WTC11 (cell line): Measurements from ENCODE around the gene FSCB. TPM values are rescaled to one million over a fixed set of nuclear protein-coding genes. Genes with fewer than 3 reads are reported as not detected.
A peak's percentile ranks its signal among the peaks of the same experiment; 100 is the strongest.

Experiments used
- ATAC-seq: fragments of 200-7000 bp; cut with Tn5 transposase; 2 replicates; pipeline ENCODE4 v1.10.0; 2021; ENCODE audit warnings: mild to moderate bottlenecking, moderate library complexity
- CTCF ChIA-PET: fragments of 300-600 bp; sonication (Branson Sonifier 250); formaldehyde crosslinking; loops from one replicate; lab custom pipeline; 2021; ENCODE audit warnings: antibody characterized with exemption; lab: Charles Lee
- POLR2A ChIA-PET: fragments of 350-600 bp; sonication (Branson Sonifier 250); formaldehyde crosslinking; loops from one replicate; lab custom pipeline; 2021; ENCODE audit warnings: antibody characterized with exemption; lab: Charles Lee
- DNase-seq: peaks from one replicate; pipeline ENCODE4 v3.0.0; 2021; ENCODE audit warnings: low spot score
- H3K27ac Mint-ChIP-seq: 2 replicates; pipeline ENCODE4 v1.8.0; 2021; ENCODE audit warnings: mixed read lengths
- H3K27me3 Mint-ChIP-seq: 2 replicates; pipeline ENCODE4 v1.8.0; 2021; ENCODE audit warnings: low read depth, mild to moderate bottlenecking, moderate library complexity, mixed read lengths
- H3K36me3 Mint-ChIP-seq: 2 replicates; pipeline ENCODE4 v1.8.0; 2021; ENCODE audit warnings: mixed read lengths
- H3K4me1 Mint-ChIP-seq: 2 replicates; pipeline ENCODE4 v1.8.0; 2022; ENCODE audit warnings: mixed read lengths
- H3K4me3 Mint-ChIP-seq: 2 replicates; pipeline ENCODE4 v1.8.0; 2021; ENCODE audit warnings: mild to moderate bottlenecking, moderate library complexity, mixed read lengths
- H3K9me3 Mint-ChIP-seq: 2 replicates; pipeline ENCODE4 v1.8.0; 2021; ENCODE audit warnings: mixed read lengths
- CBFB ChIP-seq: sonication (generic); formaldehyde crosslinking; IDR thresholded peaks from 2 replicates; pipeline ENCODE4 v1.8.1; 2022; ENCODE audit warnings: mild to moderate bottlenecking, low read depth, missing genetic modification reagents
- CREM ChIP-seq: sonication (generic); formaldehyde crosslinking; IDR thresholded peaks from 2 replicates; pipeline ENCODE4 v1.8.1; 2022; ENCODE audit warnings: mild to moderate bottlenecking, missing genetic modification reagents, moderate library complexity
- ERG ChIP-seq: fragments of 250-450 bp; sonication (Bioruptor Pico); IDR thresholded peaks from 2 replicates; pipeline ENCODE4 v1.8.0; 2021; ENCODE audit warnings: mild to moderate bottlenecking
- FOXJ3 ChIP-seq: sonication (generic); formaldehyde crosslinking; IDR thresholded peaks from 2 replicates; pipeline ENCODE4 v1.9.0; 2021; ENCODE audit warnings: missing genetic modification reagents, mild to moderate bottlenecking, borderline replicate concordance
- FOXK1 ChIP-seq: sonication (generic); formaldehyde crosslinking; IDR thresholded peaks from 2 replicates; pipeline ENCODE4 v1.8.0; 2022; ENCODE audit warnings: mild to moderate bottlenecking, moderate library complexity, missing genetic modification reagents
- GABPB1 ChIP-seq: sonication (generic); formaldehyde crosslinking; IDR thresholded peaks from 2 replicates; pipeline ENCODE4 v1.8.1; 2023; ENCODE audit warnings: mild to moderate bottlenecking, missing genetic modification reagents
- GRHL2 ChIP-seq: fragments of 250-450 bp; sonication (Bioruptor Pico); IDR thresholded peaks from 2 replicates; pipeline ENCODE4 v1.8.0; 2022; ENCODE audit warnings: mild to moderate bottlenecking, moderate library complexity; ENCODE audit not compliant: insufficient replicate concordance, severe bottlenecking
- GTF2I ChIP-seq: fragments of 250-450 bp; sonication (Bioruptor Pico); conservative IDR thresholded peaks from 2 replicates; pipeline ENCODE4 v1.4.0; 2021; ENCODE audit warnings: mild to moderate bottlenecking
- NFE2L1 ChIP-seq: sonication (generic); formaldehyde crosslinking; IDR thresholded peaks from 2 replicates; pipeline ENCODE4 v1.8.1; 2023; ENCODE audit warnings: missing genetic modification reagents
- TCF7 ChIP-seq: sonication (generic); formaldehyde crosslinking; IDR thresholded peaks from 2 replicates; pipeline ENCODE4 v1.8.0; 2022; ENCODE audit warnings: mild to moderate bottlenecking, low read depth, missing genetic modification reagents, moderate library complexity
- TP53 ChIP-seq: sonication (generic); formaldehyde crosslinking; IDR thresholded peaks from 2 replicates; pipeline ENCODE4 v1.8.1; 2023; ENCODE audit warnings: mild to moderate bottlenecking, missing genetic modification reagents
- ZBTB21 ChIP-seq: sonication (generic); formaldehyde crosslinking; IDR thresholded peaks from 2 replicates; pipeline ENCODE4 v1.8.1; 2023; ENCODE audit warnings: mild to moderate bottlenecking, missing genetic modification reagents, borderline replicate concordance
- ZNF263 ChIP-seq: sonication (generic); formaldehyde crosslinking; IDR thresholded peaks from 2 replicates; pipeline ENCODE4 v1.8.1; 2022; ENCODE audit warnings: low read depth, mild to moderate bottlenecking, moderate library complexity, missing genetic modification reagents
- ZNF317 ChIP-seq: sonication (generic); formaldehyde crosslinking; IDR thresholded peaks from 2 replicates; pipeline ENCODE4 v1.8.1; 2023; ENCODE audit warnings: low read depth, mild to moderate bottlenecking, moderate library complexity, missing genetic modification reagents, borderline replicate concordance
- ZNF423 ChIP-seq: fragments of 250-450 bp; sonication (Bioruptor Pico); IDR thresholded peaks from 2 replicates; pipeline ENCODE4 v2.1.2; 2022; ENCODE audit warnings: mild to moderate bottlenecking, moderate library complexity
- ZNF671 ChIP-seq: fragments of 250-450 bp; sonication (Bioruptor Pico); IDR thresholded peaks from 2 replicates; pipeline ENCODE4 v1.8.0; 2021; ENCODE audit warnings: mild to moderate bottlenecking
- total RNA-seq: library from RNA; stranded (reverse); gene quantifications from 3 replicates; pipeline ENCODE4 v1.2.3, GENCODE V29; 2021
- TF ChIP-seq, protein P1 (sequence below): sonication (generic); formaldehyde crosslinking; IDR thresholded peaks from 2 replicates; pipeline ENCODE4 v1.8.0; 2023; ENCODE audit warnings: mild to moderate bottlenecking, missing genetic modification reagents
- TF ChIP-seq, protein P2 (sequence below): sonication (generic); formaldehyde crosslinking; IDR thresholded peaks from 2 replicates; pipeline ENCODE4 v1.8.0; 2022; ENCODE audit warnings: mild to moderate bottlenecking, missing genetic modification reagents
- TF ChIP-seq, protein P3 (sequence below): fragments of 250-450 bp; sonication (Bioruptor Pico); IDR thresholded peaks from 2 replicates; pipeline ENCODE4 v1.9.0; 2021; ENCODE audit warnings: mild to moderate bottlenecking, borderline replicate concordance
- TF ChIP-seq, protein P4 (sequence below): fragments of 250-450 bp; sonication (Bioruptor Pico); IDR thresholded peaks from 2 replicates; pipeline ENCODE4 v2.1.2; 2022; ENCODE audit warnings: mild to moderate bottlenecking, moderate library complexity

The FSCB gene
- total RNA-seq, 1 experiment from 2014 or later: not detected

DNA sequence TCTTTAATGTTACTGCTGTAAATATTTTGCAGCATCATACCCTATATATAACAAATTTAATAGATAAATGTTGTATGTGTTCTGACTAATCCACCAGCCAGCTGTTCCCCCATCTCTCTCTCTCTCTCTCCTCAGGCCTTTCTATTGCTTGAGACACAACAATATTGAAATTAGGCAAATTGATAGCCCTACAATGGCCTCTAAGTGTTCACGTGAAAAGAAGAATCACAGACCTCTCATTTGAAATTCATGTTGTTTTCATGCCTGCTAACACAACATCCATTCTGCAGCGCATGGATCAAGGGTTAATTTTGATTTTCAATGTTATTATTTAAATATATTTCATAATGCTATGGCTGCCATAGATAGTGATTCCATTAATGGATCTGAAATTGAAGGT lies 1.8 kb upstream of the FSCB start:
- DNase-seq: no peak
- ChIA-PET POLR2A (no interaction called here), CTCF (no interaction called here)
- H3K27me3 Mint-ChIP-seq: no peaks in the 10 kb centered on the region
- no peak overlapping the region for H3K4me3 Mint-ChIP-seq
- no peak for ATAC-seq
- no peaks in the 10 kb centered on the region for H3K36me3 Mint-ChIP-seq
- TF ChIP-seq GABPB1 (no peak), ERG (no peak), ZNF263 (CRISPR knock-in tag) (no peak), CREM (CRISPR knock-in tag) (no peak), ZBTB21 (CRISPR knock-in tag) (no peak), TP53 (CRISPR knock-in tag) (no peak), NFE2L1 (CRISPR knock-in tag) (no peak), GRHL2 (CRISPR knock-in tag) (no peak)
- TF ChIP-seq, protein P1, sequence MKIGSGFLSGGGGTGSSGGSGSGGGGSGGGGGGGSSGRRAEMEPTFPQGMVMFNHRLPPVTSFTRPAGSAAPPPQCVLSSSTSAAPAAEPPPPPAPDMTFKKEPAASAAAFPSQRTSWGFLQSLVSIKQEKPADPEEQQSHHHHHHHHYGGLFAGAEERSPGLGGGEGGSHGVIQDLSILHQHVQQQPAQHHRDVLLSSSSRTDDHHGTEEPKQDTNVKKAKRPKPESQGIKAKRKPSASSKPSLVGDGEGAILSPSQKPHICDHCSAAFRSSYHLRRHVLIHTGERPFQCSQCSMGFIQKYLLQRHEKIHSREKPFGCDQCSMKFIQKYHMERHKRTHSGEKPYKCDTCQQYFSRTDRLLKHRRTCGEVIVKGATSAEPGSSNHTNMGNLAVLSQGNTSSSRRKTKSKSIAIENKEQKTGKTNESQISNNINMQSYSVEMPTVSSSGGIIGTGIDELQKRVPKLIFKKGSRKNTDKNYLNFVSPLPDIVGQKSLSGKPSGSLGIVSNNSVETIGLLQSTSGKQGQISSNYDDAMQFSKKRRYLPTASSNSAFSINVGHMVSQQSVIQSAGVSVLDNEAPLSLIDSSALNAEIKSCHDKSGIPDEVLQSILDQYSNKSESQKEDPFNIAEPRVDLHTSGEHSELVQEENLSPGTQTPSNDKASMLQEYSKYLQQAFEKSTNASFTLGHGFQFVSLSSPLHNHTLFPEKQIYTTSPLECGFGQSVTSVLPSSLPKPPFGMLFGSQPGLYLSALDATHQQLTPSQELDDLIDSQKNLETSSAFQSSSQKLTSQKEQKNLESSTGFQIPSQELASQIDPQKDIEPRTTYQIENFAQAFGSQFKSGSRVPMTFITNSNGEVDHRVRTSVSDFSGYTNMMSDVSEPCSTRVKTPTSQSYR (CRISPR knock-in tag): no peak
- TF ChIP-seq, protein P2, sequence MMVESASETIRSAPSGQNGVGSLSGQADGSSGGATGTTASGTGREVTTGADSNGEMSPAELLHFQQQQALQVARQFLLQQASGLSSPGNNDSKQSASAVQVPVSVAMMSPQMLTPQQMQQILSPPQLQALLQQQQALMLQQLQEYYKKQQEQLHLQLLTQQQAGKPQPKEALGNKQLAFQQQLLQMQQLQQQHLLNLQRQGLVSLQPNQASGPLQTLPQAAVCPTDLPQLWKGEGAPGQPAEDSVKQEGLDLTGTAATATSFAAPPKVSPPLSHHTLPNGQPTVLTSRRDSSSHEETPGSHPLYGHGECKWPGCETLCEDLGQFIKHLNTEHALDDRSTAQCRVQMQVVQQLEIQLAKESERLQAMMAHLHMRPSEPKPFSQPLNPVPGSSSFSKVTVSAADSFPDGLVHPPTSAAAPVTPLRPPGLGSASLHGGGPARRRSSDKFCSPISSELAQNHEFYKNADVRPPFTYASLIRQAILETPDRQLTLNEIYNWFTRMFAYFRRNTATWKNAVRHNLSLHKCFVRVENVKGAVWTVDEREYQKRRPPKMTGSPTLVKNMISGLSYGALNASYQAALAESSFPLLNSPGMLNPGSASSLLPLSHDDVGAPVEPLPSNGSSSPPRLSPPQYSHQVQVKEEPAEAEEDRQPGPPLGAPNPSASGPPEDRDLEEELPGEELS: no peak
- peaks cover 10% of the 10 kb centered on the region; the same call in 1 of the 2 replicates for H3K9me3 Mint-ChIP-seq
- H3K4me1 Mint-ChIP-seq: no peaks in the 10 kb centered on the region
- no peak overlapping the region for H3K27ac Mint-ChIP-seq

GRCh38 chr14:44505588-44505987 lies 1.5 kb downstream of the FSCB start:
- POLR2A ChIA-PET: no interaction called here
- TF ChIP-seq ZNF423 (CRISPR knock-in tag): no peak
- CTCF ChIA-PET: interaction anchor here (1.2 to 1.3 kb wide), 2 partner anchors 297 to 341 kb away, joined by 3 to 4 read pairs; no protein-coding TSS in a partner anchor
- Mint-ChIP-seq H3K36me3 (no peaks in the 10 kb centered on the region), H3K27me3 (no peaks in the 10 kb centered on the region), H3K9me3 (peaks cover 6% of the 10 kb centered on the region; the same call in 1 of the 2 replicates), H3K4me3 (no peak overlapping the region), H3K4me1 (no peaks in the 10 kb centered on the region), H3K27ac (no peak overlapping the region)
- ATAC-seq (peak; percentile 36; the same call in 1 of the 2 replicates), DNase-seq (peak; percentile 28)

DNA sequence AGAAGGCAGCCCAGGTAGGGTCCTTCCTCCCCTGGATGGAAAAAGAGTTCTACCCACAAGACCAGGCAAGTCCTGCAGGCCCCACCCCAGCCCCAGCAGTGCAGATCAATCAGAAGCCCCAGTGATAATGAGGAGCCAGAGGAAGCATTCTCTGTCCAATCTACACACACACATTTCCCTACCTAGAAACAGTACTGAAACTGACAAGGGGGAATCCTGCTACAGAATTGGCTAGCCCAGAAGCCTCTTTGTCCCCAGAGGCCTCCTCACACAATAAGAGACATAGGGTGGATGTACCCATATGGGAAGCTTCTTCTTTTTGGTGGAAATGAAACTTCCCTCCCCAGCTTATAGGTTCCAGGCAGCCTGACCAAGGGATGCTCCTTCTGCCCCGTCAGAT lies 9.9 kb downstream of the FSCB start:
- peaks cover 12% of the 10 kb centered on the region for H3K9me3 Mint-ChIP-seq
- ChIA-PET POLR2A (no interaction called here), CTCF (no interaction called here)
- no peaks in the 10 kb centered on the region for H3K27me3 Mint-ChIP-seq
- H3K36me3 Mint-ChIP-seq: no peaks in the 10 kb centered on the region
- TF ChIP-seq FOXJ3 (CRISPR knock-in tag) (no peak), GTF2I (CRISPR knock-in tag) (no peak), GABPB1 (no peak), TCF7 (CRISPR knock-in tag) (no peak), ZNF317 (no peak), FOXK1 (no peak), CBFB (CRISPR knock-in tag) (no peak), ZNF671 (no peak), ZNF423 (CRISPR knock-in tag) (no peak)
- TF ChIP-seq, protein P3, sequence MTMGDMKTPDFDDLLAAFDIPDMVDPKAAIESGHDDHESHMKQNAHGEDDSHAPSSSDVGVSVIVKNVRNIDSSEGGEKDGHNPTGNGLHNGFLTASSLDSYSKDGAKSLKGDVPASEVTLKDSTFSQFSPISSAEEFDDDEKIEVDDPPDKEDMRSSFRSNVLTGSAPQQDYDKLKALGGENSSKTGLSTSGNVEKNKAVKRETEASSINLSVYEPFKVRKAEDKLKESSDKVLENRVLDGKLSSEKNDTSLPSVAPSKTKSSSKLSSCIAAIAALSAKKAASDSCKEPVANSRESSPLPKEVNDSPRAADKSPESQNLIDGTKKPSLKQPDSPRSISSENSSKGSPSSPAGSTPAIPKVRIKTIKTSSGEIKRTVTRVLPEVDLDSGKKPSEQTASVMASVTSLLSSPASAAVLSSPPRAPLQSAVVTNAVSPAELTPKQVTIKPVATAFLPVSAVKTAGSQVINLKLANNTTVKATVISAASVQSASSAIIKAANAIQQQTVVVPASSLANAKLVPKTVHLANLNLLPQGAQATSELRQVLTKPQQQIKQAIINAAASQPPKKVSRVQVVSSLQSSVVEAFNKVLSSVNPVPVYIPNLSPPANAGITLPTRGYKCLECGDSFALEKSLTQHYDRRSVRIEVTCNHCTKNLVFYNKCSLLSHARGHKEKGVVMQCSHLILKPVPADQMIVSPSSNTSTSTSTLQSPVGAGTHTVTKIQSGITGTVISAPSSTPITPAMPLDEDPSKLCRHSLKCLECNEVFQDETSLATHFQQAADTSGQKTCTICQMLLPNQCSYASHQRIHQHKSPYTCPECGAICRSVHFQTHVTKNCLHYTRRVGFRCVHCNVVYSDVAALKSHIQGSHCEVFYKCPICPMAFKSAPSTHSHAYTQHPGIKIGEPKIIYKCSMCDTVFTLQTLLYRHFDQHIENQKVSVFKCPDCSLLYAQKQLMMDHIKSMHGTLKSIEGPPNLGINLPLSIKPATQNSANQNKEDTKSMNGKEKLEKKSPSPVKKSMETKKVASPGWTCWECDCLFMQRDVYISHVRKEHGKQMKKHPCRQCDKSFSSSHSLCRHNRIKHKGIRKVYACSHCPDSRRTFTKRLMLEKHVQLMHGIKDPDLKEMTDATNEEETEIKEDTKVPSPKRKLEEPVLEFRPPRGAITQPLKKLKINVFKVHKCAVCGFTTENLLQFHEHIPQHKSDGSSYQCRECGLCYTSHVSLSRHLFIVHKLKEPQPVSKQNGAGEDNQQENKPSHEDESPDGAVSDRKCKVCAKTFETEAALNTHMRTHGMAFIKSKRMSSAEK: no peak
- TF ChIP-seq, protein P4, sequence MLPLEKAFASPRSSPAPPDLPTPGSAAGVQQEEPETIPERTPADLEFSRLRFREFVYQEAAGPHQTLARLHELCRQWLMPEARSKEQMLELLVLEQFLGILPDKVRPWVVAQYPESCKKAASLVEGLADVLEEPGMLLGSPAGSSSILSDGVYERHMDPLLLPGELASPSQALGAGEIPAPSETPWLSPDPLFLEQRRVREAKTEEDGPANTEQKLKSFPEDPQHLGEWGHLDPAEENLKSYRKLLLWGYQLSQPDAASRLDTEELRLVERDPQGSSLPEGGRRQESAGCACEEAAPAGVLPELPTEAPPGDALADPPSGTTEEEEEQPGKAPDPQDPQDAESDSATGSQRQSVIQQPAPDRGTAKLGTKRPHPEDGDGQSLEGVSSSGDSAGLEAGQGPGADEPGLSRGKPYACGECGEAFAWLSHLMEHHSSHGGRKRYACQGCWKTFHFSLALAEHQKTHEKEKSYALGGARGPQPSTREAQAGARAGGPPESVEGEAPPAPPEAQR: no peak
- no peaks in the 10 kb centered on the region for H3K4me1 Mint-ChIP-seq
- no peak overlapping the region for H3K4me3 Mint-ChIP-seq
- no peak for DNase-seq
- no peak for ATAC-seq
- H3K27ac Mint-ChIP-seq: no peak overlapping the region
